Breast epithelium (tissue), 4 donors: Measurements from ENCODE around the gene NDST4. TPM values are rescaled to one million over a fixed set of nuclear protein-coding genes. Genes with fewer than 3 reads are reported as not detected.

Source experiments
- DNase-seq, 2 donors: peaks; one replicate each; pipeline ENCODE4 v3.0.0-alpha.2; 2019; ENCODE audit warnings: low spot score in 2 of 2
- H3K27ac ChIP-seq, 2 donors: fragments of 200-600 bp; sonication (generic) in 1 of 2; one replicate each; pipeline ENCODE4 v1.5.1; 2016 to 2019; ENCODE audit warnings: mild to moderate bottlenecking in 1 of 2
- H3K27me3 ChIP-seq, 2 donors: fragments of 200-600 bp; sonication (generic) in 1 of 2; one replicate each; pipeline versions ENCODE4 v1.5.1 to v1.6.0; 2017 to 2019; ENCODE audit warnings: control low read depth in 1 of 2, mild to moderate bottlenecking in 1 of 2
- H3K36me3 ChIP-seq: fragments of 200-600 bp; one replicate; pipeline ENCODE4 v1.5.1; 2019
- H3K4me1 ChIP-seq, 2 donors: fragments of 200-600 bp; sonication (generic); one replicate each; pipeline ENCODE4 v1.5.1; 2016 to 2019; ENCODE audit warnings: control low read depth in 1 of 2
- H3K4me3 ChIP-seq, 3 donors: fragments of 200-600 bp; sonication (generic); 1 replicate in 2 of 3; 2 replicates in 1 of 3; pipeline ENCODE4 v1.5.1; 2016 to 2019; ENCODE audit warnings: mild to moderate bottlenecking in 3 of 3, moderate library complexity in 2 of 3
- H3K9me3 ChIP-seq, 2 donors: fragments of 200-600 bp; sonication (generic) in 1 of 2; one replicate each; pipeline ENCODE4 v1.5.1; 2016 to 2019; ENCODE audit warnings: control low read depth in 1 of 2
- CTCF ChIP-seq, 3 donors: fragments of 450-650 bp; IDR thresholded peaks; one replicate each; pipeline ENCODE4 v1.5.1; 2016 to 2017; ENCODE audit warnings: antibody characterized with exemption in 3 of 3, mild to moderate bottlenecking in 3 of 3, moderate library complexity in 3 of 3
- POLR2A ChIP-seq: fragments of 450-650 bp; IDR thresholded peaks from one replicate; pipeline ENCODE4 v1.6.1; 2016; ENCODE audit warnings: antibody characterized with exemption, mild to moderate bottlenecking, moderate library complexity
- POLR2AphosphoS5 ChIP-seq, 3 donors: sonication (generic); formaldehyde crosslinking; IDR thresholded peaks; one replicate each; pipeline ENCODE4 v1.6.1; 2017; ENCODE audit warnings: antibody characterized with exemption in 3 of 3
- intact Hi-C: fragments of 100-400 bp; cut with DNase I; formaldehyde crosslinking; loops from one replicate; pipeline ENCODE4 v1.15.1; 2023; ENCODE audit warnings: low total_unique reads
- total RNA-seq, 3 donors: library from RNA; depleted of rRNA; stranded (reverse); fragments of >200 nt; gene quantifications; one replicate each; pipeline ENCODE4 v1.1.0, GENCODE V29; 2016

The NDST4 gene
- total RNA-seq, 3 donors from 2014 or later = not detected

- Histone ChIP-seq H3K4me3 (no peak overlapping the region), H3K27me3 (no peaks in the 10 kb centered on the region), H3K4me1 (no peaks in the 10 kb centered on the region), H3K9me3 (no peaks in the 10 kb centered on the region), H3K36me3 (no peaks in the 10 kb centered on the region), H3K27ac (no peak overlapping the region)
- TF ChIP-seq CTCF (IDR thresholded peaks at IDR 0.05) (no peak), POLR2AphosphoS5 (IDR thresholded peaks at IDR 0.05) (no peak), POLR2A (no peak)
- intact Hi-C loops = no loop called here
- DNase-seq = no peak
These were observed 237.8 kb downstream of the NDST4 start for GRCh38 chr4:114875630-114876029.

- no peak overlapping the region for H3K27ac ChIP-seq
- TF ChIP-seq CTCF (IDR thresholded peaks at IDR 0.05) = no peak
- TF ChIP-seq POLR2A = no peak
- TF ChIP-seq POLR2AphosphoS5 (IDR thresholded peaks at IDR 0.05) = no peak
- H3K4me1 ChIP-seq = no peaks in the 10 kb centered on the region
- no peaks in the 10 kb centered on the region for H3K9me3 ChIP-seq
- no peaks in the 10 kb centered on the region for H3K36me3 ChIP-seq
- intact Hi-C loops = no loop called here
- no peak overlapping the region for H3K4me3 ChIP-seq
- no peaks in the 10 kb centered on the region for H3K27me3 ChIP-seq
- no peak for DNase-seq
These were observed 239.1 kb downstream of the NDST4 start for GRCh38 chr4:114874321-114874720.

GRCh38 chr4:114870987-114871386, 242.4 kb downstream of the NDST4 start:
- Histone ChIP-seq H3K27ac (no peak overlapping the region), H3K4me1 (no peaks in the 10 kb centered on the region), H3K4me3 (no peak overlapping the region), H3K27me3 (no peaks in the 10 kb centered on the region), H3K9me3 (no peaks in the 10 kb centered on the region), H3K36me3 (no peaks in the 10 kb centered on the region)
- no peak for DNase-seq
- intact Hi-C loops = no loop called here
- TF ChIP-seq POLR2A (no peak), CTCF (IDR thresholded peaks at IDR 0.05) (no peak), POLR2AphosphoS5 (IDR thresholded peaks at IDR 0.05) (no peak)

- no peak for TF ChIP-seq POLR2AphosphoS5 (IDR thresholded peaks at IDR 0.05)
- no peak for TF ChIP-seq POLR2A
- no peak for TF ChIP-seq CTCF (IDR thresholded peaks at IDR 0.05)
- DNase-seq = no peak
- Histone ChIP-seq H3K4me3 (no peak overlapping the region), H3K36me3 (no peaks in the 10 kb centered on the region), H3K27me3 (no peaks in the 10 kb centered on the region), H3K4me1 (no peaks in the 10 kb centered on the region), H3K9me3 (no peaks in the 10 kb centered on the region), H3K27ac (no peak overlapping the region)
- intact Hi-C loops = no loop called here
These were observed 246.3 kb downstream of the NDST4 start for GRCh38 chr4:114866901-114867670.

- H3K4me3 ChIP-seq = no peak overlapping the region
- no peaks in the 10 kb centered on the region for H3K4me1 ChIP-seq
- TF ChIP-seq POLR2AphosphoS5 (IDR thresholded peaks at IDR 0.05) = no peak
- no peak for TF ChIP-seq CTCF (IDR thresholded peaks at IDR 0.05)
- TF ChIP-seq POLR2A = no peak
- no peak for DNase-seq
- no peaks in the 10 kb centered on the region for H3K27me3 ChIP-seq
- no peak overlapping the region for H3K27ac ChIP-seq
- H3K9me3 ChIP-seq = no peaks in the 10 kb centered on the region
- H3K36me3 ChIP-seq = no peaks in the 10 kb centered on the region
- intact Hi-C loops = no loop called here
These were observed 249.4 kb downstream of the NDST4 start for GRCh38 chr4:114864060-114864459.
